Karpas-422 (cell line): ENCODE measurements around the gene PLXNA2. TPM values are rescaled to one million over a fixed set of nuclear protein-coding genes. Genes with fewer than 3 reads are reported as not detected.

ENCODE experiments used
- DNase-seq: peaks from one replicate; pipeline ENCODE4 v3.0.0-alpha.2; 2015
- H2AFZ ChIP-seq: fragments of 200-600 bp; sonication (generic); 2 replicates; pipeline ENCODE4 v1.6.1; 2014; ENCODE audit warnings: antibody characterized with exemption, low read length, mixed read lengths
- H3K27ac ChIP-seq: fragments of 200-600 bp; sonication (generic); 2 replicates; pipeline ENCODE4 v1.5.1; 2014; ENCODE audit warnings: mild to moderate bottlenecking, low read length, moderate library complexity
- H3K27me3 ChIP-seq: fragments of 200-600 bp; sonication (generic); 2 replicates; pipeline ENCODE4 v1.6.1; 2014; ENCODE audit warnings: low read length, mixed read lengths
- H3K36me3 ChIP-seq: fragments of 200-600 bp; sonication (generic); 2 replicates; pipeline ENCODE4 v1.6.1; 2014; ENCODE audit warnings: low read length, mixed read lengths; ENCODE audit not compliant: insufficient read depth
- H3K4me1 ChIP-seq: fragments of 200-600 bp; sonication (generic); 2 replicates; pipeline ENCODE4 v1.6.1; 2014; ENCODE audit warnings: mild to moderate bottlenecking, low read length, mixed read lengths
- H3K4me2 ChIP-seq: fragments of 200-600 bp; sonication (generic); 2 replicates; pipeline ENCODE4 v1.6.1; 2014; ENCODE audit warnings: low read length, low read depth, mild to moderate bottlenecking; ENCODE audit not compliant: poor library complexity, severe bottlenecking
- H3K4me3 ChIP-seq: fragments of 200-600 bp; sonication (generic); 2 replicates; pipeline ENCODE4 v1.5.1; 2014; ENCODE audit warnings: mild to moderate bottlenecking, antibody characterized with exemption, low read length, mixed read lengths
- H3K79me2 ChIP-seq: fragments of 200-600 bp; sonication (generic); 2 replicates; pipeline ENCODE4 v1.6.1; 2014; ENCODE audit warnings: mild to moderate bottlenecking, low read length, mixed read lengths
- H3K9ac ChIP-seq: fragments of 200-600 bp; sonication (generic); 2 replicates; pipeline ENCODE4 v1.6.0; 2014; ENCODE audit warnings: low read length
- H3K9me2 ChIP-seq: fragments of 200-600 bp; sonication (generic), shearing (Covaris generic); replicated peaks from 2 replicates; pipeline ENCODE4 v1.6.0; 2014; ENCODE audit warnings: mild to moderate bottlenecking, low read length, moderate library complexity; ENCODE audit not compliant: insufficient read depth
- H3K9me3 ChIP-seq: fragments of 300-700, 200-600 bp; sonication (generic); 2 replicates; pipeline ENCODE4 v1.6.1; 2014; ENCODE audit warnings: low read length, mixed read lengths
- H4K20me1 ChIP-seq: fragments of 200-600 bp; sonication (generic); 2 replicates; pipeline ENCODE4 v1.6.1; 2014; ENCODE audit warnings: mild to moderate bottlenecking, antibody characterized with exemption, low read length, low read depth; ENCODE audit not compliant: insufficient read depth
- total RNA-seq: library from RNA; depleted of rRNA; stranded (reverse); fragments of >200 nt; shearing (Covaris generic); gene quantifications from 2 replicates; pipeline ENCODE4 v1.2.3, GENCODE V29; 2014; ENCODE audit warnings: low replicate concordance

Gene PLXNA2
- total RNA-seq, 1 experiment from 2014 or later, result not detected

DNA sequence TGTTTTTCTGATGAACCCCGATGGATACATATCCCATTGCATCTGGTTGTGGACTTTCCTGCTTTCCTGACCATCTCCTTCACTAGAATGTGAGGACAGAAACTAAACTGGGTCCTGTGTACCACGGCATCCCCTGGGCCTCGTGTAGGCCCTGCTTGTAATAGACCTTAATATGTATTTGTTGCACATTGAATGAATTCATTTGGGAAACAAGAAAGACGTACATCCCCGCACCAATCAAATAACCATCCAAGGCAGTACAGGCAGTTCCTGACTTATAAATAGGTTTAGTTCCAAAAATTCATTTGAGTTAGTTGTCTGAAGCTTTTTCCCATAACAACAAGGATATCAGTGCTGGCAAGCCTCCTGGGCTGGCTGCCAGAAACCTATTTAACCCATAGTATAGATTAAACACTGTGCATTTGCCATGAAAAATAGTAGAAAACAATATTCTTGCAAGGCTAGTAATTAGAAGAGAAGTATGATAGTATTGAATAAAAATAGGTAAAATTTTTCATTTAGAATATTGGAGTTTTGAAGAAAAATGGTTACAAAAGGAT is 251.4 kb downstream of the PLXNA2 start:
- no peaks in the 10 kb centered on the region for H3K36me3 ChIP-seq
- H3K4me1 ChIP-seq, result no peaks in the 10 kb centered on the region
- no peaks in the 10 kb centered on the region for H3K79me2 ChIP-seq
- H3K4me3 ChIP-seq, result no peak overlapping the region
- H3K4me2 ChIP-seq, result no peak overlapping the region
- no peaks in the 10 kb centered on the region for H3K9me2 ChIP-seq
- no peak overlapping the region for H3K9ac ChIP-seq
- no peak overlapping the region for H2AFZ ChIP-seq
- H3K27me3 ChIP-seq, result no peaks in the 10 kb centered on the region
- H4K20me1 ChIP-seq, result no peaks in the 10 kb centered on the region
- no peak for DNase-seq
- no peaks in the 10 kb centered on the region for H3K9me3 ChIP-seq
- H3K27ac ChIP-seq, result no peak overlapping the region

DNA sequence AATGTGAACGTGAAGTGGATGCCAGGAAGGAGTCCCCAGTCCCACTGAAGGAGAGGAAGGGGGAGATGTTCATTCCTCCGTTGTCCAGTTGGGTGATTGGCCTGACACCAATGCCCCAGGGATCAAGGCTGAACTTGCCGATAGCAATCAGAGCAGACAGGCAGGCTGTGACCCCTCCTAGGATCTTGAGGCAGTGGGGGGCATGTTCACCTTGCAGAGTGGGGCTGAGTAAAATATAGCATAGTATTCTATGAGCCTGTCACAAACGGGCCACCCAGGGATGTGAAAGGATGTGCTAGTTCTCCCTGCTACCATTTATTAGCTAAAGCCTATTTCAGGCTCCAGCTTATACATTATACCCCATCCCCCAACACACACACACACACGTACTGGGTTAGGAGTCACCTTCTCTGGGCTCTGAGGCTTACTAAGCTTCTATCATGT is 252.6 kb downstream of the PLXNA2 start:
- Histone ChIP-seq H3K4me2 (no peak overlapping the region), H3K27ac (no peak overlapping the region), H3K36me3 (no peaks in the 10 kb centered on the region), H3K27me3 (no peaks in the 10 kb centered on the region), H3K9ac (no peak overlapping the region), H3K4me1 (no peaks in the 10 kb centered on the region), H3K9me3 (no peaks in the 10 kb centered on the region), H4K20me1 (no peaks in the 10 kb centered on the region), H3K9me2 (no peaks in the 10 kb centered on the region), H2AFZ (no peak overlapping the region), H3K79me2 (no peaks in the 10 kb centered on the region), H3K4me3 (no peak overlapping the region)
- no peak for DNase-seq

DNA sequence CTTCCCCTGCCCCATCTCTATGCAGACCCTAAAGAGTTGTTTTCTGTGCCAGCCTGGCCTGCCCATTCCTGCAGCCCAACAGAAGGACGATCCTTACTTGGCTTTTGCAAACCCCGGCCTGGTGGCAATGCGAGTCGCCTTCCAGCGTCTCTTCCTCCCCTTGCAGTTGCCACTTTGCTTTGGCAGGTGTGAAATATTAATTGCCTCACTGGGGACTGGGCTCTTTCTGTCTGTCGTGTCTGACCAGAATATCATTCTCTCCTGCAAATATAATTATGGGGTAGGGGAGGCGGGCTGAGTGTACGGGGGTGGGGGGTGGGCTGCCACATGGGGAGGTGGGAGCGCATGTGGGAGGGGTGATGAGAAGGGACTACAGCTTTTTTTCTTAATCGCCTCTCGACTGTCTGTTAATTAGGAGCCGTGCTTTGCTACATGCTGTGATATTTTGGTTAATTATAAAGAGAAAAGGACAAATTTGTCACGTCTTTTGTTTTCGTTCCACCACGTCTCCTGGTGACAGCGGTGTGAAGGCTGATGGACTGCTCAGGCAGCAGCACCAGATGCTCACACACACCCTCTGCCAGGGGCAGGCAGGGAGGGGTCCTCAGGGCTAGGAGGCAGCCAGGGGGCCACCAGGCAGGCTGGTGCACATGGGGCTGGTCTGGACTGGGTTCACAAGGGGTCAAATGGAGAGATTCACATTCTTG is 253.2 kb downstream of the PLXNA2 start:
- Histone ChIP-seq H3K4me3 (no peak overlapping the region), H3K4me1 (no peaks in the 10 kb centered on the region), H3K27ac (no peak overlapping the region), H3K27me3 (no peaks in the 10 kb centered on the region), H4K20me1 (no peaks in the 10 kb centered on the region), H2AFZ (no peak overlapping the region), H3K9me3 (no peaks in the 10 kb centered on the region), H3K9ac (no peak overlapping the region), H3K79me2 (no peaks in the 10 kb centered on the region), H3K4me2 (no peak overlapping the region), H3K36me3 (no peaks in the 10 kb centered on the region), H3K9me2 (no peaks in the 10 kb centered on the region)
- DNase-seq, result no peak

DNA sequence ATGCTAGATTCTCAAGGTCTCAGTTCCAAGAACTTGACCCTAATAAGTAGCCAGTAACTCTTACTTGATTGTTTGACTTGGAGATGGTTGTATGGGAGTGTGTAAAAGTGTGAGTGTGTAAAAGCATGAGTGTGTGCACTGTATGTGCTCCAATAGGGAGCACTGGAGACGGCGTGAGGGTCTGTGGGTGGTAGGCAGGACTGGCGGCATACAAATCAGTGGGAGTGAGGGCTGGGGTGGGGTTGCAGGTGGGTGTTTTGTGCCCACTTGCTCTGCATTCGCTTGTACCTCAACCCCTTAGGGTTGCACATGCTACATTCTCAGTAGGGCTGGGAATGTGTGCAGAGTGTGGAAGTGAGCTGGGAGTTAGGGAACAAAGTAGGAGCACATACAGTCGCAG is 253.7 kb downstream of the PLXNA2 start:
- Histone ChIP-seq H3K4me1 (no peaks in the 10 kb centered on the region), H2AFZ (no peak overlapping the region), H4K20me1 (no peaks in the 10 kb centered on the region), H3K9me2 (no peaks in the 10 kb centered on the region), H3K9ac (no peak overlapping the region), H3K79me2 (no peaks in the 10 kb centered on the region), H3K9me3 (no peaks in the 10 kb centered on the region), H3K27ac (no peak overlapping the region), H3K4me2 (no peak overlapping the region), H3K36me3 (no peaks in the 10 kb centered on the region), H3K4me3 (no peak overlapping the region), H3K27me3 (no peaks in the 10 kb centered on the region)
- no peak for DNase-seq

DNA sequence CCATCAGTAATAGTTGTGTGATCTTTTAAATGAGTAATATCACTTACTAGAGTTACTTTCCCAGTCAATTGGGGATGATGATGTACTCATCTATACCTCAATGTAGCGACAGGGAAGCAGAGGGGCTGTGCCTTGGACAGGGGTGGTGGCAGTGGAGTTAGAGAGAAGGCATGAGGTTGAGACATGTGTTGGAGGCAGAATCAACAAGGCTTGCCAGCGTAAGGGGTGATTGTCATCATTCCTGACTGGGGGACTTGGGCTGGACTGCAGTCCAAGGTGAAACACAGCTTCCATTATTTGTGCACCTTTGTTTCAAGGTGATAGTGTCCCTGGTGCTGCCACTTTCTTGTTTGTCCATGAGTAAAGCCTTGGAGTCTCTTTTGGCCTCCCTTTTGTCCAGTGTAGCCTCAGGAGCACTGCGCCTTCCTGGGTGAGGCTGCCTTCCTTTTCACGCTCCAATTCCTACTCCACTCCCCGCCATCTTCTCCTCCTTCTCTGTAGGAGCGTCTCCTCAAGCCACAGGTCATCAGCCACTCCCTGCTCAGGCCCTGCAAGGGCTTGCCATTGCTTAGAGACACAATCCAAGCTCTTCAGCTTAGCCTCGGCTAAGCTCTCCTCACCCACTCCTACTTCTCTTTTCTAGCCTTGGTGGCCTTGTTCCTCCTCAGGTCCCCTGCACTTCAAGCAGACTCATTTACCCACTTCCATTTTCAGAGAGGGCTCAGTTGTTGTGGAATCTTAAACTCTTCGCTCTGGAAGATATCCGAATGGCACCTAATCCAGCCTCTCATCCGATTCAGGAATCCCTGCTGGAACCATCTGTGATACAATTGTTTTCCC is 255.6 kb downstream of the PLXNA2 start:
- no peaks in the 10 kb centered on the region for H4K20me1 ChIP-seq
- no peaks in the 10 kb centered on the region for H3K79me2 ChIP-seq
- no peak for DNase-seq
- no peak overlapping the region for H3K4me3 ChIP-seq
- H3K9me3 ChIP-seq, result no peaks in the 10 kb centered on the region
- H3K27ac ChIP-seq, result no peak overlapping the region
- no peaks in the 10 kb centered on the region for H3K27me3 ChIP-seq
- no peaks in the 10 kb centered on the region for H3K4me1 ChIP-seq
- H3K9ac ChIP-seq, result no peak overlapping the region
- no peak overlapping the region for H2AFZ ChIP-seq
- no peak overlapping the region for H3K4me2 ChIP-seq
- no peaks in the 10 kb centered on the region for H3K9me2 ChIP-seq
- H3K36me3 ChIP-seq, result no peaks in the 10 kb centered on the region

DNA sequence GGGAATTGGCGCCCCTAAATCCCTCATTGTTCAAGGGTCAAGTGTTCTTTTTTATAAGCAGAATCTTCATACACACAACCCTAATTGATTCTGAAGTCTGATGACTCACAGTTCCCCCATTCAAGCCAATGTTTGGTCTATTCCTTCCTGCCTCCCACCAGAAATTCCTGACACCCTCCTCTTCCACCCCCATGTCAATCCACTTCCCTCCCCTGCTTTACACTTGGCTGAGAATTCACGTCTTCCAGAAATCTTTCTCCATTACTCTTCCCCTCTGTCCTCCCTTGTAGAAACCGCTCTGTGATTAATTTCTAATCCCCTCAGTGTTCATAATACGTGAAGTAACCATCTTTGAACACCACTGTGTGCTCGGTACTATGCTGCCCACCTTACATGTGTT is 257.0 kb downstream of the PLXNA2 start:
- Histone ChIP-seq H3K9ac (no peak overlapping the region), H3K9me3 (no peaks in the 10 kb centered on the region), H3K36me3 (no peaks in the 10 kb centered on the region), H3K4me2 (no peak overlapping the region), H2AFZ (no peak overlapping the region), H3K9me2 (no peaks in the 10 kb centered on the region), H4K20me1 (no peaks in the 10 kb centered on the region), H3K27ac (no peak overlapping the region), H3K27me3 (no peaks in the 10 kb centered on the region), H3K79me2 (no peaks in the 10 kb centered on the region), H3K4me3 (no peak overlapping the region), H3K4me1 (no peaks in the 10 kb centered on the region)
- no peak for DNase-seq

DNA sequence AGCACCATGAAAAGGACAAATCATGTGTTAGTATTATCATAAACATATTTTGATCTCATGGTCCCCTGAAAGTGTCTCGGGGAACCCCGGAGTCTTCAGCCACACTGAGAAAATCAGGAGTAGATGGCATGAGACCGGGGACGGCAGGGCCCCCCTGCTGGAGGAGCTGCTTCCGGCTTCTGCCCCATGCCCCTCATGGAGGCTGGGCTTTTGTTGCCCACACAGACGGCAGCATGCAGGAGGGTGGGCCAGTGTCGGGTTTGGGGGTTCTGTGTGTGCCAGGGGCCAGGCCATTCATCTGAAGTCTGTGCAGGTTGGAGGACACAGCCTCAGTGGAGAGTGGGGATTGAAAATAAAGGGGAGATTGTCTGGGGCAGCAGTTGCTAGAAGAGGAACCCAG is 258.2 kb downstream of the PLXNA2 start:
- Histone ChIP-seq H3K9me3 (no peaks in the 10 kb centered on the region), H3K4me1 (no peaks in the 10 kb centered on the region), H3K4me2 (no peak overlapping the region), H2AFZ (no peak overlapping the region), H4K20me1 (no peaks in the 10 kb centered on the region), H3K4me3 (no peak overlapping the region), H3K36me3 (no peaks in the 10 kb centered on the region), H3K79me2 (no peaks in the 10 kb centered on the region), H3K9ac (no peak overlapping the region), H3K27ac (no peak overlapping the region), H3K9me2 (no peaks in the 10 kb centered on the region), H3K27me3 (no peaks in the 10 kb centered on the region)
- no peak for DNase-seq

DNA sequence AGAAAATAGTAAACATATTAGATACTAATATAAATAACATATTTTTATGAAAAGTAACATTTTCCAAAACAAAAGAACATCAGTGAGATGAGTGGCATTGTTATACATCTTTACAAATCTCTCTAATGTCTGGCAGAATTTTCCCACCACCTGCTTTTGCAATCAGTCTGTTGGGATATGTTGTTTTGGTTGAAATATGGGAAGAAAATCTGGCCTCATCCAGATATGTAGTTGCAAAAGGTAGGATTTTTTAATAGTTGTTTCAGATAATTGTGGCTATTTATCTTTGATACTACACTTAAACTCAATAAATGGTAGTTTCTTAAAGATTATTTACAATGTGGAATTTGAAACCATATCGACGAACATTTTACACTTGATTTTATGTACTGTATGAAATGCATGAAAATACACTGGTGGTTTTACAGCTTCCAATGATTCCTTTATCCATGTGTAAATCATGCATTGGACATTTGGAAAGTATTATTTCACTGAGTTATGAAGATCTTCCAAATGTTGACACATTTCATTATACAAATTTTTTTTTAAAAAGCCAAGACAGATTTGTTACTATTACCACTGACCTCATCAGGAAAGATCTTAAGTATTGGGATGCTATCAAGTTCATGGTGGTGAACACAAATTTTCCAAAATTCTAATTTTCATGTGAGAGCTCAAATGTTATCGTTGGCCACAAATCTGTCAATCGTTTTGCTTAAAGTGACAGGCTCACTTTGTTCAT is 259.2 kb downstream of the PLXNA2 start:
- H3K4me2 ChIP-seq, result no peak overlapping the region
- H3K9ac ChIP-seq, result no peak overlapping the region
- no peaks in the 10 kb centered on the region for H4K20me1 ChIP-seq
- H3K36me3 ChIP-seq, result no peaks in the 10 kb centered on the region
- no peak overlapping the region for H2AFZ ChIP-seq
- H3K9me3 ChIP-seq, result no peaks in the 10 kb centered on the region
- H3K27ac ChIP-seq, result no peak overlapping the region
- no peak overlapping the region for H3K4me3 ChIP-seq
- no peaks in the 10 kb centered on the region for H3K4me1 ChIP-seq
- H3K9me2 ChIP-seq, result no peaks in the 10 kb centered on the region
- no peak for DNase-seq
- H3K27me3 ChIP-seq, result no peaks in the 10 kb centered on the region
- H3K79me2 ChIP-seq, result no peaks in the 10 kb centered on the region
